Activated CD8-positive, alpha-beta T cell treated with anti-CD3 and anti-CD28 coated beads for 36 hours (primary cell): Measurements from ENCODE around the gene TUBGCP2. TPM values are rescaled to one million over a fixed set of nuclear protein-coding genes. Genes with fewer than 3 reads are reported as not detected.
A peak's percentile ranks its signal among the peaks of the same experiment; 100 is the strongest.

Experiments
- ATAC-seq: fragments of 200-7000 bp; cut with Tn5 transposase; one replicate; pipeline ENCODE4 v1.10.0; 2021; ENCODE audit warnings: mild to moderate bottlenecking, moderate library complexity
- CTCF ChIA-PET: fragments of 350-600 bp; sonication (Branson Sonifier 250); formaldehyde crosslinking; loops from one replicate; lab custom pipeline; 2021; ENCODE audit warnings: antibody characterized with exemption; lab: Charles Lee
- POLR2A ChIA-PET: fragments of 350-600 bp; sonication (Branson Sonifier 250); formaldehyde crosslinking; loops from one replicate; lab custom pipeline; 2021; ENCODE audit warnings: antibody characterized with exemption; lab: Charles Lee
- DNase-seq: peaks from one replicate; pipeline ENCODE4 v3.0.0-alpha.2; 2020
- H3K27ac Mint-ChIP-seq: one replicate; pipeline ENCODE4 v1.8.0; 2021; ENCODE audit warnings: mild to moderate bottlenecking, mixed read lengths
- H3K27me3 Mint-ChIP-seq: one replicate; pipeline ENCODE4 v1.8.0; 2021; ENCODE audit warnings: mixed read lengths
- H3K36me3 Mint-ChIP-seq: one replicate; pipeline ENCODE4 v1.8.0; 2021; ENCODE audit warnings: low read depth, mixed read lengths
- H3K4me1 Mint-ChIP-seq: one replicate; pipeline ENCODE4 v1.8.0; 2021; ENCODE audit warnings: low read depth, mixed read lengths
- H3K4me3 Mint-ChIP-seq: one replicate; pipeline ENCODE4 v1.8.0; 2021; ENCODE audit warnings: mild to moderate bottlenecking, moderate library complexity, mixed read lengths
- H3K9me3 Mint-ChIP-seq: one replicate; pipeline ENCODE4 v1.8.0; 2021; ENCODE audit warnings: mixed read lengths
- intact Hi-C: fragments of 100-400 bp; cut with micrococcal nuclease; formaldehyde crosslinking; loops from one replicate; pipeline ENCODE4 v1.10.0; 2022
- total RNA-seq, 2 experiments: library from RNA; stranded (reverse); gene quantifications; one replicate each; pipeline ENCODE4 v1.2.3, GENCODE V29; 2021
- TF ChIP-seq, protein P1 (sequence below): fragments of 200-600 bp; IDR thresholded peaks from one replicate; pipeline ENCODE4 v1.8.0; 2022; ENCODE audit warnings: antibody characterized with exemption, mild to moderate bottlenecking

Gene TUBGCP2
- total RNA-seq, 2 experiments from 2014 or later, result 54.1 to 57.5 TPM

DNA sequence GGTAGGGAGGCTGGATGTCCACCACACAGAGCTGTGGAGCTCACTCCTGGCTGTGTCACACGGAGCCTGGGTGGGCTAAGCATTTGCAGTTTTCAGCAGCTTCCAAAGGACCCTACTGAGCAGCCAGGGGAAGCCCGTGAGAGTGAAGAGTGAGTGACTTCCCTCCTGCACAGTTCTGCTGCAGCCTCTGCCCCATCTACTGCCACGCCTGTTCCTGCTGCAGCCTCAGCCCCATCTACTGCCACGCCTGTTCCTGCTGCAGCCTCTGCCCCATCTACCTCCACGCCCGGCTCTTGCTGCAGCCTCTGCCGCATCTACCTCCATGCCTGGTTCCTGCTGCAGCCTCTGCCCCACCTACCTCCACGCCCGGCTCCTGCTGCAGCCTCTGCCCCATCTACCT is 44.2 kb downstream of the TUBGCP2 start:
- H3K9me3 Mint-ChIP-seq, result no peaks in the 10 kb centered on the region
- TF ChIP-seq, protein P1, sequence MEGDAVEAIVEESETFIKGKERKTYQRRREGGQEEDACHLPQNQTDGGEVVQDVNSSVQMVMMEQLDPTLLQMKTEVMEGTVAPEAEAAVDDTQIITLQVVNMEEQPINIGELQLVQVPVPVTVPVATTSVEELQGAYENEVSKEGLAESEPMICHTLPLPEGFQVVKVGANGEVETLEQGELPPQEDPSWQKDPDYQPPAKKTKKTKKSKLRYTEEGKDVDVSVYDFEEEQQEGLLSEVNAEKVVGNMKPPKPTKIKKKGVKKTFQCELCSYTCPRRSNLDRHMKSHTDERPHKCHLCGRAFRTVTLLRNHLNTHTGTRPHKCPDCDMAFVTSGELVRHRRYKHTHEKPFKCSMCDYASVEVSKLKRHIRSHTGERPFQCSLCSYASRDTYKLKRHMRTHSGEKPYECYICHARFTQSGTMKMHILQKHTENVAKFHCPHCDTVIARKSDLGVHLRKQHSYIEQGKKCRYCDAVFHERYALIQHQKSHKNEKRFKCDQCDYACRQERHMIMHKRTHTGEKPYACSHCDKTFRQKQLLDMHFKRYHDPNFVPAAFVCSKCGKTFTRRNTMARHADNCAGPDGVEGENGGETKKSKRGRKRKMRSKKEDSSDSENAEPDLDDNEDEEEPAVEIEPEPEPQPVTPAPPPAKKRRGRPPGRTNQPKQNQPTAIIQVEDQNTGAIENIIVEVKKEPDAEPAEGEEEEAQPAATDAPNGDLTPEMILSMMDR, result no peak
- ATAC-seq, result no peak
- H3K36me3 Mint-ChIP-seq, result peaks cover 9% of the 10 kb centered on the region
- peak; percentile 30 for DNase-seq
- no peak overlapping the region for H3K4me3 Mint-ChIP-seq
- H3K27me3 Mint-ChIP-seq, result no peaks in the 10 kb centered on the region
- H3K4me1 Mint-ChIP-seq, result peaks cover 43% of the 10 kb centered on the region
- no peak overlapping the region for H3K27ac Mint-ChIP-seq
- intact Hi-C loops, result no loop called here
- ChIA-PET CTCF (interaction anchor here (1.1 to 2.2 kb wide), 3 partner anchors 11 to 121 kb away, joined by 3 to 6 read pairs (median 4); partner anchors contain the start of gene ADAM8), POLR2A (interaction anchor here (4.6 kb wide), 1 partner anchor 12 kb away, joined by 46 read pairs; the partner anchor contains the start of gene ADAM8)

DNA sequence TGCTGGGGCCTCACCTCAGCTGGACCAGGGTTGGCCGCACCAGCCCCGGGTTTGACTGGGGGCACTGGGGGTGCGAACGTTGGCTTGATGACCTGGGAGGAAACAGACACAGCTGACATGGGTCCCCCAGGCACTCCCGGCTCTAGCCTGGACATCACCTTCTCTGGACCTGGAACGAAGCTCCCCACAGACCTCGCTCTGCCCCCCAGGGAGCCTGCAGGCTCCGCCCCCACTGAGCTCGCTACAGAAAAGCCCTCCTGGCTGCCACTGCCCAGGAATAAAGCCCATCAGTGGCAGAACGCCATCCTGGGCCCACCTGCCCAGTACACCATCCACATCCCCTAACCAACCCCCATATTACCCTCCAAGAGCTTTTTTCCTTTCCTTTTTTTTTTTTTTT is 45.0 kb downstream of the TUBGCP2 start:
- intact Hi-C loops, result no loop called here
- POLR2A ChIA-PET, result interaction anchor here (1.7 to 4.6 kb wide), 2 partner anchors 8 to 13 kb away, joined by 12 to 46 read pairs; partner anchors contain the start of gene ADAM8
- CTCF ChIA-PET, result interaction anchor here (1.1 to 2.2 kb wide), 3 partner anchors 12 to 120 kb away, joined by 3 to 6 read pairs (median 4); partner anchors contain the start of gene ADAM8
- Mint-ChIP-seq H3K4me1 (peaks cover 49% of the 10 kb centered on the region), H3K27me3 (peaks cover 2% of the 10 kb centered on the region), H3K36me3 (peaks cover 9% of the 10 kb centered on the region), H3K9me3 (no peaks in the 10 kb centered on the region), H3K4me3 (no peak overlapping the region), H3K27ac (no peak overlapping the region)
- TF ChIP-seq, protein P1, result no peak
- DNase-seq (no peak), ATAC-seq (no peak)

DNA sequence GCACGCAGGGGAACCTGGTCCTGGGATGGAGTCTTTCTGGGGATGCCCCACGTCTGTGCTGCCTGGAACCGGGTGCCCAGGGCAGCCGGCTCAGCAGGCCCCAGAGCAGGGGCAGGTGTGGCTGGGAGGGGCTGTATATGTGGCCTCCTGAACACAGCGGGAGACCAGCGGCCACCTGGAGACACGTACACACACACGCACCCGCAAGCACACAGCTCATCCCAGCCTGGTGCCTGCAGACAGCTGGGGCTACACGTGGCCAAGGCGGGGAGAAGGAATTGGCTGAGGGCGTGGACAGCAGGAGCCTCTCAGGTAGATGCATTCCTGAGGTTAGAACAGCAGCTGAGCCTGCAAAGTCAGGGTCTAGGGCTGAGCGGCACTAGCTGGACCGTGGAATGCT is 46.0 kb downstream of the TUBGCP2 start:
- ATAC-seq (no peak), DNase-seq (no peak)
- no peaks in the 10 kb centered on the region for H3K9me3 Mint-ChIP-seq
- H3K4me3 Mint-ChIP-seq, result peak overlapping the region; percentile 46
- ChIA-PET CTCF (interaction anchor here (0.9 to 2.2 kb wide), 3 partner anchors 13 to 67 kb away, joined by 3 to 6 read pairs (median 3); partner anchors contain the start of gene ADAM8), POLR2A (interaction anchor here (1.7 to 4.6 kb wide), 2 partner anchors 9 to 14 kb away, joined by 12 to 46 read pairs; partner anchors contain the start of gene ADAM8)
- peaks cover 9% of the 10 kb centered on the region for H3K36me3 Mint-ChIP-seq
- H3K27me3 Mint-ChIP-seq, result peaks cover 2% of the 10 kb centered on the region
- H3K27ac Mint-ChIP-seq, result no peak overlapping the region
- TF ChIP-seq, protein P1, result no peak
- H3K4me1 Mint-ChIP-seq, result peaks cover 58% of the 10 kb centered on the region
- intact Hi-C loops, result no loop called here

DNA sequence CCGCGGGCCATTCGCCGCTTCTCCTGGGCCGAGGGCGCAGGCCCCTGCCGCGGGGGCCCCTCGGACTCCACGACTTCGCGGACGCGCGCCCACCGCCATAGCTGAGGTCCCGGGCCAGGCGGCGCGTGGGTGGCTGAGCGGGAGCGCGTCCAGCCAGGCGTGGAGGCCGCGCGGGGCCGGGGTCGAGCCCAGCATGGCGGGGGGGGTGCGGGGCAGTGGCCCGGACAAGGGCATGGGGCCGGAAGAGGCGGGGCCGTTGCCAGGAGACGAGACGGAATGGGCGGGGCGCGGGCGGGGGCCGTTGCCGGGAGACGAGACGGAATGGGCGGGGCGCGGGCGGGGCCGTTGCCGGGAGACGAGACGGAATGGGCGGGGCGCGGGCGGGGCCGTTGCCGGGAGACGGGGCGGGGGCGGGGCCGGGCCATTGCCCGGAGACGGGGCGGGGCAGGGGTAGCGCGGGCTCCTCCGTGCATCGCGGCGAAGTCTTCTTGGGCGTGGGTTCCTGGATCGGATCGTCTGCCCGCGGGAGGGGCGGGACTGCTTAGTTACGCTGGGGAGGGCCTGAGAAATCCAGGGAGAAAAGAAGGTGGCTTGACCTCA is 46.8 kb downstream of the TUBGCP2 start:
- no peaks in the 10 kb centered on the region for H3K9me3 Mint-ChIP-seq
- DNase-seq (peak; percentile 91), ATAC-seq (peak; percentile 41)
- peak overlapping the region; percentile 76 for H3K4me3 Mint-ChIP-seq
- intact Hi-C loops, result no loop called here
- H3K36me3 Mint-ChIP-seq, result peaks cover 9% of the 10 kb centered on the region
- TF ChIP-seq, protein P1, result no peak
- CTCF ChIA-PET, result interaction anchor here (0.6 to 1.1 kb wide), 3 partner anchors 45 to 118 kb away, joined by 3 read pairs; no protein-coding TSS in a partner anchor
- H3K4me1 Mint-ChIP-seq, result peaks cover 66% of the 10 kb centered on the region
- POLR2A ChIA-PET, result interaction anchor here (1.4 to 4.6 kb wide), 3 partner anchors 10 to 15 kb away, joined by 4 to 46 read pairs (median 12); partner anchors contain the start of gene ADAM8
- peaks cover 2% of the 10 kb centered on the region for H3K27me3 Mint-ChIP-seq
- no peak overlapping the region for H3K27ac Mint-ChIP-seq
